HepG2 (cell line): ENCODE results near the gene TMIGD3. TPM values are rescaled to one million over a fixed set of nuclear protein-coding genes. Genes with fewer than 3 reads are reported as not detected.

Experiments used
- HDAC1 ChIP-seq: sonication (generic); formaldehyde crosslinking; IDR thresholded peaks from 2 replicates; pipeline ENCODE4 v1.5.1; 2020; ENCODE audit warnings: mild to moderate bottlenecking, missing genetic modification reagents
- HIVEP1 ChIP-seq: sonication (generic); formaldehyde crosslinking; IDR thresholded peaks from 2 replicates; pipeline ENCODE4 v1.4.0; 2020; ENCODE audit warnings: mild to moderate bottlenecking, missing genetic modification reagents
- MEIS2 ChIP-seq: sonication (generic); formaldehyde crosslinking; IDR thresholded peaks from 2 replicates; pipeline ENCODE4 v1.9.0; 2021; ENCODE audit warnings: mild to moderate bottlenecking, missing genetic modification reagents
- NR2C2 ChIP-seq: sonication (generic); formaldehyde crosslinking; IDR thresholded peaks from 2 replicates; pipeline ENCODE4 v1.4.0; 2020; ENCODE audit warnings: missing genetic modification reagents, mild to moderate bottlenecking, moderate library complexity, borderline replicate concordance
- PATZ1 ChIP-seq: sonication (generic); formaldehyde crosslinking; IDR thresholded peaks from 2 replicates; pipeline ENCODE4 v1.4.0; 2020; ENCODE audit warnings: missing genetic modification reagents
- PPARG ChIP-seq: conservative IDR thresholded peaks from 2 replicates; pipeline ENCODE4 v1.6.1; 2016; ENCODE audit warnings: missing biosample characterization, missing genetic modification reagents
- RNF219 ChIP-seq: sonication (generic); formaldehyde crosslinking; IDR thresholded peaks from 2 replicates; pipeline ENCODE4 v1.5.0; 2020; ENCODE audit warnings: mild to moderate bottlenecking, missing genetic modification reagents
- SIX1 ChIP-seq: sonication (generic); formaldehyde crosslinking; IDR thresholded peaks from 2 replicates; pipeline ENCODE4 v1.4.0; 2020; ENCODE audit warnings: missing genetic modification reagents, borderline replicate concordance
- SKI ChIP-seq: fragments of 450-650 bp; IDR thresholded peaks from one replicate; pipeline ENCODE4 v1.6.1; 2018; ENCODE audit warnings: mild to moderate bottlenecking; ENCODE audit not compliant: partially characterized antibody
- SOX6 ChIP-seq, 2 experiments: fragments of 450-650 bp in 1 of 2; sonication (generic) in 1 of 2; formaldehyde crosslinking in 1 of 2; IDR thresholded peaks; 2 replicates each; pipeline versions ENCODE4 v1.4.0 to v1.6.1; 2017 to 2020; ENCODE audit warnings: antibody characterized with exemption in 1 of 2, mild to moderate bottlenecking in 1 of 2, missing genetic modification reagents in 1 of 2
- SPEN ChIP-seq: sonication (generic); formaldehyde crosslinking; IDR thresholded peaks from 2 replicates; pipeline ENCODE4 v1.5.1; 2020; ENCODE audit warnings: low read depth, mild to moderate bottlenecking, missing genetic modification reagents
- ZFP1 ChIP-seq: IDR thresholded peaks from 2 replicates; pipeline ENCODE4 v1.6.1; 2016
- ZFY ChIP-seq: sonication (generic); formaldehyde crosslinking; IDR thresholded peaks from 2 replicates; pipeline ENCODE4 v1.4.0; 2020; ENCODE audit warnings: missing genetic modification reagents
- ZNF337 ChIP-seq: sonication (generic); formaldehyde crosslinking; IDR thresholded peaks from 2 replicates; pipeline ENCODE4 v1.5.1; 2020; ENCODE audit warnings: missing genetic modification reagents, low read depth, mild to moderate bottlenecking, borderline replicate concordance
- ZNF557 ChIP-seq: sonication (generic); formaldehyde crosslinking; IDR thresholded peaks from 2 replicates; pipeline ENCODE4 v1.4.0; 2020; ENCODE audit warnings: missing genetic modification reagents
- ZNF768 ChIP-seq: sonication (generic); formaldehyde crosslinking; IDR thresholded peaks from 2 replicates; pipeline ENCODE4 v1.4.0; 2020; ENCODE audit warnings: missing genetic modification reagents
- ZSCAN31 ChIP-seq: sonication (generic); formaldehyde crosslinking; IDR thresholded peaks from 2 replicates; pipeline ENCODE4 v1.5.0; 2020; ENCODE audit warnings: low read depth, mild to moderate bottlenecking, missing genetic modification reagents
- polyA plus RNA-seq, 8 experiments: library from polyadenylated mRNA; depleted of rRNA in 3 of 8; stranded (reverse) in 7 of 8; unstranded in 1 of 8; fragments of >200 nt; fragmentation: Illumina TruSeq in 4 of 8; extraction: Trizol in 4 of 8; gene quantifications; 2 replicates each; pipeline versions ENCODE4 v1.2.1 to v1.2.3, GENCODE V29; 2011 to 2016; ENCODE audit warnings: low read depth in 4 of 8, missing spikeins in 1 of 8, mixed read lengths in 1 of 8; ENCODE audit not compliant: insufficient read depth in 1 of 8
- total RNA-seq, 5 experiments: library from RNA; depleted of rRNA; stranded (reverse); fragments of >200 nt; fragmentation: Illumina TruSeq; extraction: Trizol; gene quantifications; 2 replicates each; pipeline ENCODE4 v1.2.3, GENCODE V29; 2016; ENCODE audit warnings: low read depth in 1 of 5
- TF ChIP-seq, protein P1 (sequence below): sonication (generic); formaldehyde crosslinking; IDR thresholded peaks from 2 replicates; pipeline ENCODE4 v1.8.0; 2022; ENCODE audit warnings: missing genetic modification reagents, mild to moderate bottlenecking, borderline replicate concordance
- TF ChIP-seq, protein P2 (sequence below): sonication (generic); formaldehyde crosslinking; IDR thresholded peaks from 2 replicates; pipeline ENCODE4 v1.5.1; 2020; ENCODE audit warnings: mild to moderate bottlenecking, missing genetic modification reagents, moderate library complexity

TMIGD3 gene
- total and polyA plus RNA-seq, 2 of the 13 experiments (the other 11 are each of a cell fraction or from before 2014, with no cell fraction given), result not detected

GRCh38 chr1:111507411-111508201 lies 4.2 kb upstream of the TMIGD3 start (continued):
- TF ChIP-seq ZNF768 (CRISPR knock-in tag), result peak; percentile 30; the same call in 1 of the 2 replicates
- peak; percentile 32; the same call in 1 of the 2 replicates for TF ChIP-seq SPEN (CRISPR knock-in tag)
- no peak for TF ChIP-seq PPARG (CRISPR knock-in tag)
- TF ChIP-seq NR2C2, result peak; percentile 60; the same call in 1 of the 2 replicates
- TF ChIP-seq, protein P1, sequence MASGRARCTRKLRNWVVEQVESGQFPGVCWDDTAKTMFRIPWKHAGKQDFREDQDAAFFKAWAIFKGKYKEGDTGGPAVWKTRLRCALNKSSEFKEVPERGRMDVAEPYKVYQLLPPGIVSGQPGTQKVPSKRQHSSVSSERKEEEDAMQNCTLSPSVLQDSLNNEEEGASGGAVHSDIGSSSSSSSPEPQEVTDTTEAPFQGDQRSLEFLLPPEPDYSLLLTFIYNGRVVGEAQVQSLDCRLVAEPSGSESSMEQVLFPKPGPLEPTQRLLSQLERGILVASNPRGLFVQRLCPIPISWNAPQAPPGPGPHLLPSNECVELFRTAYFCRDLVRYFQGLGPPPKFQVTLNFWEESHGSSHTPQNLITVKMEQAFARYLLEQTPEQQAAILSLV, result peak; percentile 16; the same call in 1 of the 2 replicates
- TF ChIP-seq ZSCAN31, result 0 out of 2 replicates have a peak, but pooled peaks have one; percentile 75
- TF ChIP-seq MEIS2 (CRISPR knock-in tag), result peak; percentile 44; the same call in 1 of the 2 replicates
- peak; percentile 47; the same call in 1 of the 2 replicates for TF ChIP-seq HDAC1 (CRISPR knock-in tag)
- no peak for TF ChIP-seq RNF219 (CRISPR knock-in tag)
- TF ChIP-seq ZFY, result peak; percentile 85
- TF ChIP-seq SOX6 (IDR thresholded peaks at IDR 0.05), result no peak
- no peak; the same call in 1 of the 2 replicates for TF ChIP-seq SOX6 (CRISPR knock-in tag; IDR thresholded peaks at IDR 0.05)
- peak; percentile 10 for TF ChIP-seq SKI
- no peak for TF ChIP-seq ZNF557 (CRISPR knock-in tag)
- TF ChIP-seq HIVEP1 (CRISPR knock-in tag), result peak; percentile 69; the same call in 1 of the 2 replicates
- peak; percentile 85 for TF ChIP-seq PATZ1 (CRISPR knock-in tag)
- peak; percentile 88; the same call in 1 of the 2 replicates for TF ChIP-seq ZNF337 (CRISPR knock-in tag)
- TF ChIP-seq, protein P2, sequence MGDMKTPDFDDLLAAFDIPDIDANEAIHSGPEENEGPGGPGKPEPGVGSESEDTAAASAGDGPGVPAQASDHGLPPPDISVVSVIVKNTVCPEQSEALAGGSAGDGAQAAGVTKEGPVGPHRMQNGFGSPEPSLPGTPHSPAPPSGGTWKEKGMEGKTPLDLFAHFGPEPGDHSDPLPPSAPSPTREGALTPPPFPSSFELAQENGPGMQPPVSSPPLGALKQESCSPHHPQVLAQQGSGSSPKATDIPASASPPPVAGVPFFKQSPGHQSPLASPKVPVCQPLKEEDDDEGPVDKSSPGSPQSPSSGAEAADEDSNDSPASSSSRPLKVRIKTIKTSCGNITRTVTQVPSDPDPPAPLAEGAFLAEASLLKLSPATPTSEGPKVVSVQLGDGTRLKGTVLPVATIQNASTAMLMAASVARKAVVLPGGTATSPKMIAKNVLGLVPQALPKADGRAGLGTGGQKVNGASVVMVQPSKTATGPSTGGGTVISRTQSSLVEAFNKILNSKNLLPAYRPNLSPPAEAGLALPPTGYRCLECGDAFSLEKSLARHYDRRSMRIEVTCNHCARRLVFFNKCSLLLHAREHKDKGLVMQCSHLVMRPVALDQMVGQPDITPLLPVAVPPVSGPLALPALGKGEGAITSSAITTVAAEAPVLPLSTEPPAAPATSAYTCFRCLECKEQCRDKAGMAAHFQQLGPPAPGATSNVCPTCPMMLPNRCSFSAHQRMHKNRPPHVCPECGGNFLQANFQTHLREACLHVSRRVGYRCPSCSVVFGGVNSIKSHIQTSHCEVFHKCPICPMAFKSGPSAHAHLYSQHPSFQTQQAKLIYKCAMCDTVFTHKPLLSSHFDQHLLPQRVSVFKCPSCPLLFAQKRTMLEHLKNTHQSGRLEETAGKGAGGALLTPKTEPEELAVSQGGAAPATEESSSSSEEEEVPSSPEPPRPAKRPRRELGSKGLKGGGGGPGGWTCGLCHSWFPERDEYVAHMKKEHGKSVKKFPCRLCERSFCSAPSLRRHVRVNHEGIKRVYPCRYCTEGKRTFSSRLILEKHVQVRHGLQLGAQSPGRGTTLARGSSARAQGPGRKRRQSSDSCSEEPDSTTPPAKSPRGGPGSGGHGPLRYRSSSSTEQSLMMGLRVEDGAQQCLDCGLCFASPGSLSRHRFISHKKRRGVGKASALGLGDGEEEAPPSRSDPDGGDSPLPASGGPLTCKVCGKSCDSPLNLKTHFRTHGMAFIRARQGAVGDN, result peak; percentile 93
- TF ChIP-seq ZFP1 (CRISPR knock-in tag), result no peak
- TF ChIP-seq SIX1 (CRISPR knock-in tag), result no peak
